Measurements from ENCODE around the gene CEP112.

DNA sequence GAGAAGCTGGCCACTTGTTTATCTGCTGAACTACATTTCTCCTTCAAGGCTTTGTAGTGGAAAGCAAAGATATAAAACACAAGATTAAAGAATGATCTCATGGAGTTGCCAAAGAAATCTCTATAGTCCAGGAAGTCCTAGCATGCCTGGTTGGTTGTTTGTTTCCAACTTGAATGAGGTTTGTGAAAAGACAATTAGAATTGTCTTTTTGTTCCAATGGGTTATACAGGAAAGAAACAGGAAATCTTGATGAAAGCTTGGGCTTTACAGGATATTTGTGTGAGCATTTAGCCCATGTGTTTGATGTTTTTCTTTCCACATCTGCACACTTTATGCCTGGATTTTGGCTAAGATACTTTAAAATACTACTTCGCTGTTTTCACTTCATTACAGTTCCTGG, 273.4 kb downstream of the CEP112 start:
- TF ChIP-seq, protein P1, sequence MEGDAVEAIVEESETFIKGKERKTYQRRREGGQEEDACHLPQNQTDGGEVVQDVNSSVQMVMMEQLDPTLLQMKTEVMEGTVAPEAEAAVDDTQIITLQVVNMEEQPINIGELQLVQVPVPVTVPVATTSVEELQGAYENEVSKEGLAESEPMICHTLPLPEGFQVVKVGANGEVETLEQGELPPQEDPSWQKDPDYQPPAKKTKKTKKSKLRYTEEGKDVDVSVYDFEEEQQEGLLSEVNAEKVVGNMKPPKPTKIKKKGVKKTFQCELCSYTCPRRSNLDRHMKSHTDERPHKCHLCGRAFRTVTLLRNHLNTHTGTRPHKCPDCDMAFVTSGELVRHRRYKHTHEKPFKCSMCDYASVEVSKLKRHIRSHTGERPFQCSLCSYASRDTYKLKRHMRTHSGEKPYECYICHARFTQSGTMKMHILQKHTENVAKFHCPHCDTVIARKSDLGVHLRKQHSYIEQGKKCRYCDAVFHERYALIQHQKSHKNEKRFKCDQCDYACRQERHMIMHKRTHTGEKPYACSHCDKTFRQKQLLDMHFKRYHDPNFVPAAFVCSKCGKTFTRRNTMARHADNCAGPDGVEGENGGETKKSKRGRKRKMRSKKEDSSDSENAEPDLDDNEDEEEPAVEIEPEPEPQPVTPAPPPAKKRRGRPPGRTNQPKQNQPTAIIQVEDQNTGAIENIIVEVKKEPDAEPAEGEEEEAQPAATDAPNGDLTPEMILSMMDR (IDR thresholded peaks at IDR 0.05): no peak
- TF ChIP-seq POLR2A (IDR thresholded peaks at IDR 0.05): no peak
